Panc1 (cell line): ENCODE data around the gene PKD1.

Experiments used
- POLR2AphosphoS5 ChIP-seq: IDR thresholded peaks from 2 replicates; pipeline ENCODE4 v1.6.1; 2012; ENCODE audit warnings: mild to moderate bottlenecking, low read depth, low read length, moderate library complexity
- SIN3A ChIP-seq: IDR thresholded peaks from 2 replicates; pipeline ENCODE4 v1.6.1; 2012; ENCODE audit warnings: low read depth, mild to moderate bottlenecking, low read length, moderate library complexity, borderline replicate concordance; ENCODE audit not compliant: insufficient read depth
- TCF7L2 ChIP-seq: IDR thresholded peaks from 2 replicates; pipeline ENCODE4 v1.6.1; 2011; ENCODE audit warnings: mild to moderate bottlenecking, low read depth, low read length, inconsistent platforms
- TF ChIP-seq, protein P1 (sequence below): fragments of 450-650 bp; IDR thresholded peaks from 2 replicates; pipeline ENCODE4 v1.5.1; 2017; ENCODE audit warnings: mild to moderate bottlenecking
- TF ChIP-seq, protein P2 (sequence below), 2 experiments: IDR thresholded peaks; 2 replicates each; pipeline ENCODE4 v1.6.1; 2011 to 2012; ENCODE audit warnings: low read depth in 2 of 2, control low read depth in 1 of 2, low read length in 1 of 2, mild to moderate bottlenecking in 1 of 2, moderate library complexity in 1 of 2; ENCODE audit not compliant: insufficient read depth in 1 of 2

DNA sequence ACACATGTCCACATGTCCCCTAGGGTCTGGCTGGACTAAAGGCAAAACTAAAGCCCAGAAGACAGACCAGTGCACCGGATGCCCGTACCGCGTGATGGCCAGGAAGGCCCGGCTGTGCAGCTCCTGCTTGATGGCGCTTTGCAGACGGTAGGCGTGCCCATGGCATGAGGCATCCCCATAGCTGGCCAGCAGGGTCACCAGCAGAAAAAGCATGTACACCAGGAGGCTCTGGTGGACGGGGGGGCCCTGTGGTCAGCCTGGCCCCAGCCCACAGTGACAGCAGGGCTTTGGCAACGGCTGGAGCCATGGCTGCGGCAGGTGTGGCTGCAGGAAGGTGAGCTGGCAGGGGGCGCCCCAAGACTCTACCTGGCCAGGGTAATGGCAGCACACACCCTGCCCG, 42.8 kb downstream of the PKD1 start:
- TF ChIP-seq, protein P1, sequence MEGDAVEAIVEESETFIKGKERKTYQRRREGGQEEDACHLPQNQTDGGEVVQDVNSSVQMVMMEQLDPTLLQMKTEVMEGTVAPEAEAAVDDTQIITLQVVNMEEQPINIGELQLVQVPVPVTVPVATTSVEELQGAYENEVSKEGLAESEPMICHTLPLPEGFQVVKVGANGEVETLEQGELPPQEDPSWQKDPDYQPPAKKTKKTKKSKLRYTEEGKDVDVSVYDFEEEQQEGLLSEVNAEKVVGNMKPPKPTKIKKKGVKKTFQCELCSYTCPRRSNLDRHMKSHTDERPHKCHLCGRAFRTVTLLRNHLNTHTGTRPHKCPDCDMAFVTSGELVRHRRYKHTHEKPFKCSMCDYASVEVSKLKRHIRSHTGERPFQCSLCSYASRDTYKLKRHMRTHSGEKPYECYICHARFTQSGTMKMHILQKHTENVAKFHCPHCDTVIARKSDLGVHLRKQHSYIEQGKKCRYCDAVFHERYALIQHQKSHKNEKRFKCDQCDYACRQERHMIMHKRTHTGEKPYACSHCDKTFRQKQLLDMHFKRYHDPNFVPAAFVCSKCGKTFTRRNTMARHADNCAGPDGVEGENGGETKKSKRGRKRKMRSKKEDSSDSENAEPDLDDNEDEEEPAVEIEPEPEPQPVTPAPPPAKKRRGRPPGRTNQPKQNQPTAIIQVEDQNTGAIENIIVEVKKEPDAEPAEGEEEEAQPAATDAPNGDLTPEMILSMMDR: no peak
- TF ChIP-seq POLR2AphosphoS5: no peak
- TF ChIP-seq, protein P2, sequence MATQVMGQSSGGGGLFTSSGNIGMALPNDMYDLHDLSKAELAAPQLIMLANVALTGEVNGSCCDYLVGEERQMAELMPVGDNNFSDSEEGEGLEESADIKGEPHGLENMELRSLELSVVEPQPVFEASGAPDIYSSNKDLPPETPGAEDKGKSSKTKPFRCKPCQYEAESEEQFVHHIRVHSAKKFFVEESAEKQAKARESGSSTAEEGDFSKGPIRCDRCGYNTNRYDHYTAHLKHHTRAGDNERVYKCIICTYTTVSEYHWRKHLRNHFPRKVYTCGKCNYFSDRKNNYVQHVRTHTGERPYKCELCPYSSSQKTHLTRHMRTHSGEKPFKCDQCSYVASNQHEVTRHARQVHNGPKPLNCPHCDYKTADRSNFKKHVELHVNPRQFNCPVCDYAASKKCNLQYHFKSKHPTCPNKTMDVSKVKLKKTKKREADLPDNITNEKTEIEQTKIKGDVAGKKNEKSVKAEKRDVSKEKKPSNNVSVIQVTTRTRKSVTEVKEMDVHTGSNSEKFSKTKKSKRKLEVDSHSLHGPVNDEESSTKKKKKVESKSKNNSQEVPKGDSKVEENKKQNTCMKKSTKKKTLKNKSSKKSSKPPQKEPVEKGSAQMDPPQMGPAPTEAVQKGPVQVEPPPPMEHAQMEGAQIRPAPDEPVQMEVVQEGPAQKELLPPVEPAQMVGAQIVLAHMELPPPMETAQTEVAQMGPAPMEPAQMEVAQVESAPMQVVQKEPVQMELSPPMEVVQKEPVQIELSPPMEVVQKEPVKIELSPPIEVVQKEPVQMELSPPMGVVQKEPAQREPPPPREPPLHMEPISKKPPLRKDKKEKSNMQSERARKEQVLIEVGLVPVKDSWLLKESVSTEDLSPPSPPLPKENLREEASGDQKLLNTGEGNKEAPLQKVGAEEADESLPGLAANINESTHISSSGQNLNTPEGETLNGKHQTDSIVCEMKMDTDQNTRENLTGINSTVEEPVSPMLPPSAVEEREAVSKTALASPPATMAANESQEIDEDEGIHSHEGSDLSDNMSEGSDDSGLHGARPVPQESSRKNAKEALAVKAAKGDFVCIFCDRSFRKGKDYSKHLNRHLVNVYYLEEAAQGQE (IDR thresholded peaks at IDR 0.05; ENCODE audit: insufficient read depth in 1 of 2, low read depth in 2 of 2, low read length in 1 of 2): no peak
- TF ChIP-seq TCF7L2: no peak
- TF ChIP-seq SIN3A: no peak
